H9 (cell line): ENCODE results near the gene PHOX2A. TPM values are rescaled to one million over a fixed set of nuclear protein-coding genes. Genes with fewer than 3 reads are reported as not detected.

Experiments
- DNase-seq: peaks from one replicate; pipeline ENCODE4 v3.0.0-alpha.2; 2017
- H2AFZ ChIP-seq: one replicate; pipeline ENCODE4 v1.6.1; 2013; ENCODE audit warnings: mild to moderate bottlenecking, low read length, control low read depth, moderate library complexity
- H2AK5ac ChIP-seq: 2 replicates; pipeline ENCODE4 v1.6.1; 2013; ENCODE audit warnings: low read length, control low read depth, mixed read lengths; ENCODE audit not compliant: insufficient read length
- H2BK120ac ChIP-seq: one replicate; pipeline ENCODE4 v1.6.1; 2013; ENCODE audit warnings: low read depth, mild to moderate bottlenecking, low read length, control low read depth, inconsistent platforms; ENCODE audit not compliant: poor library complexity, severe bottlenecking
- H2BK12ac ChIP-seq: 2 replicates; pipeline ENCODE4 v1.6.1; 2013; ENCODE audit warnings: low read length, control low read depth, mixed read lengths, low read depth; ENCODE audit not compliant: insufficient read length
- H2BK15ac ChIP-seq: 2 replicates; pipeline ENCODE4 v1.6.1; 2013; ENCODE audit warnings: low read depth, low read length, control low read depth
- H2BK20ac ChIP-seq: one replicate; pipeline ENCODE4 v1.6.1; 2013; ENCODE audit warnings: low read depth, mild to moderate bottlenecking, low read length, control low read depth, inconsistent platforms; ENCODE audit not compliant: poor library complexity, severe bottlenecking
- H2BK5ac ChIP-seq: 2 replicates; pipeline ENCODE4 v1.6.1; 2013; ENCODE audit warnings: low read length, control low read depth, mixed read lengths; ENCODE audit not compliant: insufficient read length
- H3K14ac ChIP-seq: 2 replicates; pipeline ENCODE4 v1.6.1; 2013; ENCODE audit warnings: low read length, control low read depth; ENCODE audit not compliant: insufficient read depth
- H3K18ac ChIP-seq: 2 replicates; pipeline ENCODE4 v1.6.1; 2013; ENCODE audit warnings: low read depth, mild to moderate bottlenecking, mixed read lengths, low read length, control low read depth; ENCODE audit not compliant: insufficient read length
- H3K23ac ChIP-seq: 2 replicates; pipeline ENCODE4 v1.6.1; 2013; ENCODE audit warnings: low read length, control low read depth, mixed read lengths, low read depth; ENCODE audit not compliant: insufficient read length
- H3K23me2 ChIP-seq: 2 replicates; pipeline ENCODE4 v1.6.1; 2013; ENCODE audit warnings: low read depth, mild to moderate bottlenecking, mixed read lengths, low read length, control low read depth; ENCODE audit not compliant: insufficient read length, poor library complexity, severe bottlenecking
- H3K27ac ChIP-seq: 2 replicates; pipeline ENCODE4 v1.5.1; 2013; ENCODE audit warnings: low read length, control low read depth, mixed read lengths, low read depth; ENCODE audit not compliant: insufficient read length
- H3K27me3 ChIP-seq: 2 replicates; pipeline ENCODE4 v1.6.1; 2013; ENCODE audit warnings: low read length, control low read depth, inconsistent platforms; ENCODE audit not compliant: insufficient read depth
- H3K4ac ChIP-seq: 2 replicates; pipeline ENCODE4 v1.6.1; 2013; ENCODE audit warnings: low read depth, mild to moderate bottlenecking, control low read depth, inconsistent platforms, low read length, moderate library complexity
- H3K4me1 ChIP-seq: 2 replicates; pipeline ENCODE4 v1.6.1; 2013; ENCODE audit warnings: low read length, control low read depth, inconsistent platforms; ENCODE audit not compliant: insufficient read depth
- H3K4me2 ChIP-seq: 2 replicates; pipeline ENCODE4 v1.6.1; 2013; ENCODE audit warnings: low read length, control low read depth, mixed read lengths; ENCODE audit not compliant: insufficient read length, insufficient read depth
- H3K56ac ChIP-seq: 2 replicates; pipeline ENCODE4 v1.6.1; 2013; ENCODE audit warnings: low read depth, mild to moderate bottlenecking, mixed read lengths, low read length, control low read depth; ENCODE audit not compliant: insufficient read length
- H3K79me1 ChIP-seq: 2 replicates; pipeline ENCODE4 v1.6.1; 2013; ENCODE audit warnings: low read depth, mild to moderate bottlenecking, moderate library complexity, low read length, control low read depth, inconsistent platforms; ENCODE audit not compliant: insufficient read depth, poor library complexity, severe bottlenecking
- H3K79me2 ChIP-seq: 2 replicates; pipeline ENCODE4 v1.6.1; 2013; ENCODE audit warnings: low read length, control low read depth, inconsistent platforms; ENCODE audit not compliant: insufficient read depth
- H3K9ac ChIP-seq: 2 replicates; pipeline ENCODE4 v1.6.1; 2013; ENCODE audit warnings: low read length, control low read depth, mixed read lengths; ENCODE audit not compliant: insufficient read length; ENCODE audit errors: extremely low read depth
- H3K9me3 ChIP-seq: one replicate; pipeline ENCODE4 v1.6.1; 2013; ENCODE audit warnings: low read depth, low read length, inconsistent platforms; ENCODE audit not compliant: control insufficient read depth
- H3T11ph ChIP-seq: one replicate; pipeline ENCODE4 v1.6.1; 2013; ENCODE audit warnings: mild to moderate bottlenecking, low read length, control low read depth, inconsistent platforms
- H4K20me1 ChIP-seq: one replicate; pipeline ENCODE4 v1.6.1; 2013; ENCODE audit not compliant: control insufficient read depth, insufficient read length, insufficient read depth
- H4K5ac ChIP-seq: 2 replicates; pipeline ENCODE4 v1.6.1; 2013; ENCODE audit warnings: low read depth, mild to moderate bottlenecking, mixed read lengths, low read length, control low read depth; ENCODE audit not compliant: insufficient read length
- H4K8ac ChIP-seq: replicated peaks from 2 replicates; pipeline ENCODE4 v1.6.1; 2013; ENCODE audit warnings: low read length, control low read depth, mixed read lengths, low read depth; ENCODE audit not compliant: insufficient read length
- H4K91ac ChIP-seq: 2 replicates; pipeline ENCODE4 v1.6.1; 2013; ENCODE audit warnings: low read depth, mild to moderate bottlenecking, moderate library complexity, mixed read lengths, low read length, control low read depth; ENCODE audit not compliant: insufficient read length
- H3K27ac Mint-ChIP-seq, 3 experiments: 2 replicates in 2 of 3; 3 replicates in 1 of 3; pipeline ENCODE4 v1.8.0; 2020 to 2021; ENCODE audit warnings: mixed read lengths in 3 of 3, mild to moderate bottlenecking in 1 of 3, moderate library complexity in 1 of 3
- H3K27me3 Mint-ChIP-seq: 2 replicates; pipeline ENCODE4 v1.8.0; 2021; ENCODE audit warnings: low read depth, mild to moderate bottlenecking, moderate library complexity, mixed read lengths
- H3K36me3 Mint-ChIP-seq, 3 experiments: 2 replicates in 2 of 3; 3 replicates in 1 of 3; pipeline ENCODE4 v1.8.0; 2020 to 2021; ENCODE audit warnings: low read depth in 3 of 3, mixed read lengths in 3 of 3; ENCODE audit not compliant: insufficient read depth in 1 of 3
- H3K4me1 Mint-ChIP-seq, 2 experiments: 2 replicates each; pipeline ENCODE4 v1.8.0; 2020; ENCODE audit warnings: mixed read lengths in 2 of 2
- H3K4me3 Mint-ChIP-seq, 2 experiments: 2 replicates in 1 of 2; 3 replicates in 1 of 2; pipeline ENCODE4 v1.8.0; 2020 to 2021; ENCODE audit warnings: mild to moderate bottlenecking in 2 of 2, mixed read lengths in 2 of 2, moderate library complexity in 1 of 2
- H3K9me3 Mint-ChIP-seq, 2 experiments: 2 replicates in 1 of 2; 3 replicates in 1 of 2; pipeline ENCODE4 v1.8.0; 2020; ENCODE audit warnings: mild to moderate bottlenecking in 2 of 2, mixed read lengths in 2 of 2, moderate library complexity in 1 of 2
- CTCF ChIP-seq: fragments of 200-600 bp; sonication (generic); conservative IDR thresholded peaks from 3 replicates; pipeline ENCODE4 v1.8.0; 2021; ENCODE audit warnings: antibody characterized with exemption, mild to moderate bottlenecking
- WGBS: extraction: QIAGEN DNeasy Blood & Tissue Kit; methylation state at CpG from one replicate; pipeline ENCODE4 v1.1.7; 2013; ENCODE audit warnings: missing lambda C conversion rate, low lambda C conversion rate, mixed read lengths; ENCODE audit not compliant: insufficient read length; ENCODE audit errors: extremely low coverage; 5-methylcytosine and 5-hydroxymethylcytosine counted together
- total RNA-seq: library from RNA; stranded (reverse); gene quantifications from 2 replicates; pipeline ENCODE4 v1.2.1, GENCODE V29; 2021

Gene PHOX2A
- total RNA-seq, 1 experiment from 2014 or later, result 1.4 TPM

- H3K4me1 Mint-ChIP-seq, result peaks cover 11 to 19% of the 10 kb centered on the region in 2 experiments
- H3K18ac ChIP-seq, result no peak overlapping the region
- no peak overlapping the region for H3K27ac ChIP-seq
- H2BK5ac ChIP-seq, result no peak overlapping the region
- peaks cover 4% of the 10 kb centered on the region; the same call in 1 of the 2 replicates for H3K79me2 ChIP-seq
- H3K4me2 ChIP-seq, result no peak overlapping the region
- no peak overlapping the region for H3K4ac ChIP-seq
- H2BK20ac ChIP-seq, result no peak overlapping the region
- no peak overlapping the region for H3K23ac ChIP-seq
- peaks cover 3% of the 10 kb centered on the region for H3K79me1 ChIP-seq
- no peaks in the 10 kb centered on the region for H3K27me3 Mint-ChIP-seq
- H3K9me3 ChIP-seq, result no peaks in the 10 kb centered on the region
- no peak overlapping the region for H3K56ac ChIP-seq
- no peaks in the 10 kb centered on the region for H3K27me3 ChIP-seq
- H2BK120ac ChIP-seq, result no peak overlapping the region
- TF ChIP-seq CTCF, result no peak
- H3K4me3 Mint-ChIP-seq, result no peak overlapping the region
- no peak overlapping the region for H4K5ac ChIP-seq
- H3K23me2 ChIP-seq, result peaks cover 6% of the 10 kb centered on the region
- no peak overlapping the region for H2AFZ ChIP-seq
- peaks cover 2% of the 10 kb centered on the region for H4K20me1 ChIP-seq
- no peak overlapping the region for H2BK15ac ChIP-seq
- no peaks in the 10 kb centered on the region; the same call in 1 of the 2 replicates for H3K4me1 ChIP-seq
- H2BK12ac ChIP-seq, result no peak overlapping the region
- H3K27ac Mint-ChIP-seq, result no peak overlapping the region; a peak in 1 of 7 replicates
- H3K14ac ChIP-seq, result no peak overlapping the region
- DNase-seq, result no peak
- no peaks in the 10 kb centered on the region for H3K9me3 Mint-ChIP-seq
- H3T11ph ChIP-seq, result no peak overlapping the region
- no peak overlapping the region for H2AK5ac ChIP-seq
- no peak overlapping the region for H4K91ac ChIP-seq
- no peak overlapping the region for H3K9ac ChIP-seq
- no peak overlapping the region for H4K8ac ChIP-seq
- WGBS, result no CpG with 5 or more reads among the region's 21 CpGs
- peaks cover 41 to 91% (median 87%) of the 10 kb centered on the region in 3 experiments; a peak in 6 of 7 replicates for H3K36me3 Mint-ChIP-seq
Measured at GRCh38 chr11:72229925-72230763, 13.8 kb downstream of the PHOX2A start.
